HepG2 (cell line): ENCODE measurements around the gene S100A4. TPM values are rescaled to one million over a fixed set of nuclear protein-coding genes. Genes with fewer than 3 reads are reported as not detected.

Experiments used
- ATAC-seq: fragments of 200-7000 bp; cut with Tn5 transposase; 3 replicates; pipeline ENCODE4 v1.9.1; 2020; ENCODE audit warnings: mild to moderate bottlenecking, moderate library complexity
- BruUV-seq: library from RNA; stranded (reverse); fragments of 400-500 nt; replicated peaks from 2 replicates; lab custom pipeline; 2021; lab: Mats Ljungman, UMichigan
- CTCF ChIA-PET: fragments of 300-600 bp; formaldehyde crosslinking; extraction: SDS; loops from one replicate; lab custom pipeline; 2021; ENCODE audit warnings: low total read pairs, inconsistent platforms, low intra/inter-chr PET ratio; lab: Yijun Ruan, JAX
- POLR2A ChIA-PET: fragments of 350-600 bp; sonication (Branson Sonifier 250); formaldehyde crosslinking; loops from one replicate; lab custom pipeline; 2020; ENCODE audit warnings: antibody characterized with exemption, inconsistent platforms; lab: Yijun Ruan, JAX
- DNase-seq: peaks from one replicate; pipeline ENCODE4 v3.0.0-alpha.2; 2015; ENCODE audit warnings: low spot score
- FAIRE-seq: peaks from 3 replicates; lab custom pipeline; 2011; peaks lifted over from hg19 to GRCh38; lab: Jason Lieb, UNC
- H2AFZ ChIP-seq: one replicate; pipeline ENCODE4 v1.6.1; 2011; ENCODE audit warnings: low read length, inconsistent platforms
- H3K27ac ChIP-seq: fragments of 300-600 bp; 3 replicates; pipeline ENCODE4 v1.8.0; 2011; ENCODE audit warnings: mixed run types, mild to moderate bottlenecking, mixed read lengths, low read length, inconsistent platforms; ENCODE audit not compliant: insufficient read depth; ENCODE audit errors: extremely low read length
- H3K27me3 ChIP-seq, 2 experiments: fragments of 200-600 bp in 1 of 2; 2 replicates in 1 of 2; 3 replicates in 1 of 2; pipeline versions ENCODE4 v1.6.0 to v1.8.0; 2011; ENCODE audit warnings: low read length in 2 of 2, mild to moderate bottlenecking in 2 of 2, moderate library complexity in 2 of 2, inconsistent platforms in 1 of 2; ENCODE audit not compliant: insufficient read depth in 2 of 2, control insufficient read depth in 1 of 2
- H3K36me3 ChIP-seq, 2 experiments: fragments of 200-600 bp in 1 of 2; replicated peaks in 1 of 2; 2 replicates in 1 of 2; 3 replicates in 1 of 2; pipeline versions ENCODE4 v1.5.1 to v1.8.0; 2011; ENCODE audit warnings: low read length in 2 of 2, inconsistent platforms in 1 of 2; ENCODE audit not compliant: insufficient read depth in 2 of 2, control insufficient read depth in 1 of 2
- H3K4me1 ChIP-seq: 2 replicates; pipeline ENCODE4 v1.5.1; 2012; ENCODE audit warnings: low read length, inconsistent platforms; ENCODE audit not compliant: insufficient read depth
- H3K4me2 ChIP-seq: 2 replicates; pipeline ENCODE4 v1.6.0; 2011; ENCODE audit warnings: low read depth, low read length, inconsistent platforms
- H3K4me3 ChIP-seq, 3 experiments: fragments of 200-600 bp in 1 of 3; sonication (generic), shearing (Covaris generic) in 1 of 3; replicated peaks in 1 of 3; 2 replicates each; pipeline ENCODE4 v1.5.1; 2011 to 2016; ENCODE audit warnings: low read length in 3 of 3, inconsistent platforms in 2 of 3, low read depth in 2 of 3, mild to moderate bottlenecking in 2 of 3, control low read depth in 1 of 3, mixed read lengths in 1 of 3; ENCODE audit not compliant: insufficient read depth in 1 of 3
- H3K79me2 ChIP-seq: one replicate; pipeline ENCODE4 v1.6.1; 2011; ENCODE audit warnings: low read length, inconsistent platforms; ENCODE audit not compliant: insufficient read depth
- H3K9ac ChIP-seq: 2 replicates; pipeline ENCODE4 v1.6.0; 2011; ENCODE audit warnings: mild to moderate bottlenecking, low read depth, low read length, inconsistent platforms; ENCODE audit not compliant: insufficient read depth
- H3K9me3 ChIP-seq: 2 replicates; pipeline ENCODE4 v1.5.1; 2012; ENCODE audit warnings: mild to moderate bottlenecking, low read length
- H4K20me1 ChIP-seq: 2 replicates; pipeline ENCODE4 v1.6.0; 2011; ENCODE audit warnings: inconsistent platforms, mild to moderate bottlenecking, low read length, moderate library complexity; ENCODE audit not compliant: insufficient read depth
- HCFC1 ChIP-seq: fragments of 150-350 bp; IDR thresholded peaks from 2 replicates; pipeline ENCODE4 v1.6.1; 2014; ENCODE audit warnings: low read depth, low read length
- KLF16 ChIP-seq, 2 experiments: sonication (generic) in 1 of 2; formaldehyde crosslinking in 1 of 2; IDR thresholded peaks; 2 replicates each; pipeline versions ENCODE4 v1.6.1 to v1.8.0; 2016 to 2023; ENCODE audit warnings: missing genetic modification reagents in 2 of 2, missing compliant biosample characterization in 1 of 2
- KMT2B ChIP-seq: IDR thresholded peaks from 2 replicates; pipeline ENCODE4 v1.6.1; 2016; ENCODE audit warnings: missing genetic modification reagents, missing compliant biosample characterization
- PHB2 ChIP-seq: fragments of 450-650 bp; IDR thresholded peaks from 2 replicates; pipeline ENCODE4 v1.6.1; 2018; ENCODE audit not compliant: partially characterized antibody
- POLR2A ChIP-seq, 2 experiments: IDR thresholded peaks; 2 replicates each; pipeline ENCODE4 v1.6.1; 2011; ENCODE audit warnings: low read depth in 2 of 2, low read length in 2 of 2, mild to moderate bottlenecking in 1 of 2, moderate library complexity in 1 of 2; ENCODE audit not compliant: insufficient read depth in 1 of 2
- PRPF4 ChIP-seq: fragments of 200-400 bp; formaldehyde crosslinking; IDR thresholded peaks from 2 replicates; pipeline ENCODE4 v1.6.1; 2016; ENCODE audit warnings: low read length, low read depth; ENCODE audit not compliant: poor library complexity, severe bottlenecking
- SALL1 ChIP-seq: sonication (generic); formaldehyde crosslinking; IDR thresholded peaks from 2 replicates; pipeline ENCODE4 v1.8.0; 2022; ENCODE audit warnings: mild to moderate bottlenecking, missing genetic modification reagents
- SALL2 ChIP-seq: sonication (generic); formaldehyde crosslinking; IDR thresholded peaks from 2 replicates; pipeline ENCODE4 v1.8.1; 2023; ENCODE audit warnings: mild to moderate bottlenecking, missing genetic modification reagents, inconsistent platforms
- SMARCE1 ChIP-seq: fragments of 450-650 bp; IDR thresholded peaks from 2 replicates; pipeline ENCODE4 v1.6.1; 2017; ENCODE audit warnings: borderline replicate concordance
- TAF15 ChIP-seq: fragments of 200-400 bp; formaldehyde crosslinking; IDR thresholded peaks from one replicate; pipeline ENCODE4 v1.6.1; 2018; ENCODE audit warnings: mild to moderate bottlenecking, low read depth, low read length; ENCODE audit not compliant: poor library complexity, severe bottlenecking
- TSC22D2 ChIP-seq: sonication (generic); formaldehyde crosslinking; IDR thresholded peaks from 2 replicates; pipeline ENCODE4 v1.5.1; 2020; ENCODE audit warnings: missing genetic modification reagents, mild to moderate bottlenecking, borderline replicate concordance
- ZBTB3 ChIP-seq: sonication (generic); formaldehyde crosslinking; IDR thresholded peaks from 2 replicates; pipeline ENCODE4 v1.4.0; 2020; ENCODE audit warnings: low read depth, mild to moderate bottlenecking, moderate library complexity, missing genetic modification reagents, borderline replicate concordance
- ZMYM4 ChIP-seq: sonication (generic); formaldehyde crosslinking; IDR thresholded peaks from 2 replicates; pipeline ENCODE4 v1.8.1; 2023; ENCODE audit warnings: mild to moderate bottlenecking, missing genetic modification reagents
- ZNF546 ChIP-seq: sonication (generic); formaldehyde crosslinking; conservative IDR thresholded peaks from 2 replicates; pipeline ENCODE4 v1.8.1; 2023; ENCODE audit warnings: mild to moderate bottlenecking, missing genetic modification reagents
- ZNF563 ChIP-seq: sonication (generic); formaldehyde crosslinking; IDR thresholded peaks from 2 replicates; pipeline ENCODE4 v1.8.0; 2022; ENCODE audit warnings: mild to moderate bottlenecking, moderate library complexity, missing genetic modification reagents
- ZNF772 ChIP-seq: sonication (generic); formaldehyde crosslinking; IDR thresholded peaks from 2 replicates; pipeline ENCODE4 v1.5.0; 2020; ENCODE audit warnings: mild to moderate bottlenecking, missing genetic modification reagents
- ZNF841 ChIP-seq: sonication (generic); formaldehyde crosslinking; IDR thresholded peaks from 2 replicates; pipeline ENCODE4 v1.8.1; 2023; ENCODE audit warnings: missing genetic modification reagents, borderline replicate concordance
- WGBS: methylation state at CpG from one replicate; pipeline ENCODE4 v1.1.6; 2017; ENCODE audit warnings: low lambda C conversion rate; 5-methylcytosine and 5-hydroxymethylcytosine counted together
- in situ Hi-C: cut with HindIII; loops from 2 replicates; pipeline ENCODE4 v1.10.0; 2017; ENCODE audit warnings: low pct_unique_long_range_greater_than_20kb; ENCODE audit not compliant: extremely low pct_ligation_motif_present
- intact Hi-C: fragments of 100-400 bp; cut with micrococcal nuclease; formaldehyde crosslinking; loops from one replicate; pipeline ENCODE4 v1.10.0; 2022; ENCODE audit not compliant: unreplicated experiment
- polyA plus RNA-seq, 8 experiments: library from polyadenylated mRNA; depleted of rRNA in 3 of 8; stranded (reverse) in 7 of 8; unstranded in 1 of 8; fragments of >200 nt; fragmentation: Illumina TruSeq in 4 of 8; extraction: Trizol in 4 of 8; gene quantifications; 2 replicates each; pipeline versions ENCODE4 v1.2.1 to v1.2.3, GENCODE V29; 2011 to 2016; ENCODE audit warnings: low read depth in 4 of 8, missing spikeins in 1 of 8, mixed read lengths in 1 of 8; ENCODE audit not compliant: insufficient read depth in 1 of 8
- total RNA-seq, 5 experiments: library from RNA; depleted of rRNA; stranded (reverse); fragments of >200 nt; fragmentation: Illumina TruSeq; extraction: Trizol; gene quantifications; 2 replicates each; pipeline ENCODE4 v1.2.3, GENCODE V29; 2016; ENCODE audit warnings: low read depth in 1 of 5
- TF ChIP-seq, protein P1 (sequence below): IDR thresholded peaks from 2 replicates; pipeline ENCODE4 v1.6.1; 2016; ENCODE audit warnings: low read depth

Gene S100A4
- total and polyA plus RNA-seq, 2 of the 13 experiments (the other 11 are each of a cell fraction or from before 2014, with no cell fraction given), result 12.9 to 20.2 TPM

DNA sequence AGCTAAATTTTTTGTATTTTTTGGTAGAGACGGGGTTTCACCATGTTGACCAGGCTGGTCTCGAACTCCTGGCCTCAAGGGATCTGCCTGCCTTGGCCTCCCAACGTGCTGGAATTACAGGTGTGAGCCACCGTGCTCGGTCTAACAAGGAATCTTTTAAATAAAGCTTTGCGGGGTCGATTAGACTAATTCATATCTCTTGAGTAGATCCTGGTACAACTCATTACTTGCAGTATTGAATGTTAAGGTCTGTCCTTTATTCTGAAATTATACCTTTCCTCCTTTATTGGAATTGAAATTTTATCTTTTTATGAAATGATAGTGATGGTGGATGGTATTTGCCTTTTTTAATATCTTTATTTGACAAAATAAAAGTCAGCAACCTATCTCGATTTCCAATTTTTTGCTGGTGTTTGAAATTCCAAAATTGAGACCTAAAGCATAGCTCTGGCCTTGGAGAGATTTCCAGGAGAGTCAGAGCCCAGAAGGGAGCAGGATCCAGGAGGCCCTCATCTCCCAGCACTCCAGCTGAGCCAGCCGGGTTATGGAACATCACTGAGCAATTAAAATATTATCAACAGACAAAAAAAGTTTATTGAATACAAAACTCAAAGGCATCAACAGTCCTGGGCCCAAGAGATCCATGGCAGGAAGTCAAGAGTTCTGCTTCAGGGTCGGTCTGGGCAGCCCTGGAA, 15.3 kb upstream of the S100A4 start (continued):
- TF ChIP-seq ZNF563 (CRISPR knock-in tag), result no peak
- TF ChIP-seq, protein P1, sequence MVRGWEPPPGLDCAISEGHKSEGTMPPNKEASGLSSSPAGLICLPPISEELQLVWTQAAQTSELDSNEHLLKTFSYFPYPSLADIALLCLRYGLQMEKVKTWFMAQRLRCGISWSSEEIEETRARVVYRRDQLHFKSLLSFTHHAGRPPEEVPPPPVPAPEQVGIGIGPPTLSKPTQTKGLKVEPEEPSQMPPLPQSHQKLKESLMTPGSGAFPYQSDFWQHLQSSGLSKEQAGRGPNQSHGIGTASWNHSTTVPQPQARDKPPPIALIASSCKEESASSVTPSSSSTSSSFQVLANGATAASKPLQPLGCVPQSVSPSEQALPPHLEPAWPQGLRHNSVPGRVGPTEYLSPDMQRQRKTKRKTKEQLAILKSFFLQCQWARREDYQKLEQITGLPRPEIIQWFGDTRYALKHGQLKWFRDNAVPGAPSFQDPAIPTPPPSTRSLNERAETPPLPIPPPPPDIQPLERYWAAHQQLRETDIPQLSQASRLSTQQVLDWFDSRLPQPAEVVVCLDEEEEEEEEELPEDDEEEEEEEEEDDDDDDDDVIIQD (CRISPR knock-in tag), result no peak

DNA sequence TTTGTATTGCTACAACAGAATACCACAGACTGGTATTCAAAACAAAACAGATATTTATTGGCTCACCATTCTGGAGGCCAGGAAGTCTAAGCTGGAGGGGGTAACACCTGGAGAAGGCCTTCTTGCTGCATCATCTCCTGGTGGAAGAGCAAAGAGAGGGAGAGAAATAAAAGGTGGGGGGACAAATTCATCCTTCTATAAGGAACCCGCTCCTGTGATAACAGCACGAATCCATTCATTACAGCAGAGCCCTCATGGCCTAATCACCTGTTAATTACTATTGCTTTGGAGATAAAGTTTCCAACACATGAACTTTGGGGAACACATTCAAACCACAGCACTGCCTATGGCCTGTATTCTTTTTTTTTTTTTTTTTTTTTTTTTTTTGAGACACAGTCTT, 14.6 kb upstream of the S100A4 start:
- no peaks in the 10 kb centered on the region for H3K36me3 ChIP-seq

More for the DNA sequence above, 14.6 kb upstream of the S100A4 start:
- TF ChIP-seq PRPF4, result no peak
- no peak for TF ChIP-seq ZMYM4 (CRISPR knock-in tag)
- no peak for TF ChIP-seq PHB2
- TF ChIP-seq HCFC1, result no peak
- TF ChIP-seq SALL2 (CRISPR knock-in tag), result no peak
- TF ChIP-seq ZBTB3, result no peak
- TF ChIP-seq KLF16 (CRISPR knock-in tag; IDR thresholded peaks at IDR 0.05), result no peak
- TF ChIP-seq SMARCE1, result no peak
- TF ChIP-seq TSC22D2, result no peak
- TF ChIP-seq ZNF772 (CRISPR knock-in tag), result no peak
- TF ChIP-seq ZNF546, result no peak
- no peak for TF ChIP-seq KMT2B (CRISPR knock-in tag)
- no peak for TF ChIP-seq ZNF841 (CRISPR knock-in tag)
- no peak for TF ChIP-seq TAF15
- no peak for TF ChIP-seq POLR2A (IDR thresholded peaks at IDR 0.05; ENCODE audit: insufficient read depth in 1 of 2, low read depth in 2 of 2, low read length in 2 of 2)
- no peak for TF ChIP-seq SALL1 (CRISPR knock-in tag)
- BruUV-seq, result no TSS peak
- H3K4me2 ChIP-seq, result no peak overlapping the region
- DNase-seq (no peak), FAIRE-seq (no peak), ATAC-seq (no peak)
- H3K27me3 ChIP-seq, result no peaks in the 10 kb centered on the region
- CTCF ChIA-PET, result no interaction called here
- POLR2A ChIA-PET, result no interaction called here
- H3K4me1 ChIP-seq, result peaks cover 1% of the 10 kb centered on the region
- no peaks in the 10 kb centered on the region for H3K9me3 ChIP-seq
- no peaks in the 10 kb centered on the region for H4K20me1 ChIP-seq
- in situ Hi-C loops (no loop called here), intact Hi-C loops (no loop called here)
- no peaks in the 10 kb centered on the region for H3K79me2 ChIP-seq
- no peak overlapping the region for H2AFZ ChIP-seq
- no peak overlapping the region for H3K4me3 ChIP-seq
- H3K27ac ChIP-seq, result no peak overlapping the region
- WGBS, result 42% methylated on average over 2 of the region's 2 CpGs
- H3K9ac ChIP-seq, result no peak overlapping the region
